Stimulated activated CD8-positive, alpha-beta memory T cell treated with anti-CD3 and anti-CD28 coated beads, Interleukin-2, amount 100 ng/mL, for 1 hour (primary cell): Measurements from ENCODE around the gene AIFM1.
"Not testable (repeated sequence)": the region's sequence is repeated elsewhere in the genome, so short reads cannot be mapped to it uniquely, and the experiment has no call there.

Experiments
- DNase-seq, 2 donors: peaks; one replicate each; pipeline ENCODE4 v3.0.0-alpha.2; 2020; ENCODE audit warnings: low read depth in 2 of 2

AIFM1 gene

DNA sequence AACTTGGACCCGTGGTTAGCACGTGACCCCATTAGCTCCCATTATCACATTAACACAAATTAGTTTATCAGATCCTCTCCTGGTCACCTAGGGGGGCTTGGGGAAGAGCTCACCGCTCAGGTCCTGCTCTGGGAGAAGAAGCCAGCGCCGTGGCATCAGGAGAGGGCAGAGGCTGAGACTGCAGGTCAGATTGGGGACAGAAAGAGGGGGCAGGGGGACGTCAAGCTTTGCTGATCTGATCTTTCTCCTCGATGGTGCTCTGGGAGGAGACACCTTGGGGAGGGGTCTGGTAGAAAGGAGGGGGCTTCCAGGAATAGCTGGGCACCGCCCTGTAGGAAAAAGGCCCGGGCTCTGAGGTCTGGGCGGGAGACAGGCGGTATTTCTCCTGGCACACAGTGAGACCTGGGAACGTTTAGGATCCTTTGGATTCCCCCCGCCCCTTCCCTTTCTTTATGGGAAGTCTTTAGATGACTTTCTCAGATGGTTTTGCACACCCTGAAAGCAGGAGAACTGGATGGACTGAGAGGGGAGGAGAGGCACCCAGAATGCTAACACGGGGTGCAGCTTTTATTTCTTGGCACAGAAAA, 46.2 kb downstream of the AIFM1 start:
- DNase-seq, result no peak

DNA sequence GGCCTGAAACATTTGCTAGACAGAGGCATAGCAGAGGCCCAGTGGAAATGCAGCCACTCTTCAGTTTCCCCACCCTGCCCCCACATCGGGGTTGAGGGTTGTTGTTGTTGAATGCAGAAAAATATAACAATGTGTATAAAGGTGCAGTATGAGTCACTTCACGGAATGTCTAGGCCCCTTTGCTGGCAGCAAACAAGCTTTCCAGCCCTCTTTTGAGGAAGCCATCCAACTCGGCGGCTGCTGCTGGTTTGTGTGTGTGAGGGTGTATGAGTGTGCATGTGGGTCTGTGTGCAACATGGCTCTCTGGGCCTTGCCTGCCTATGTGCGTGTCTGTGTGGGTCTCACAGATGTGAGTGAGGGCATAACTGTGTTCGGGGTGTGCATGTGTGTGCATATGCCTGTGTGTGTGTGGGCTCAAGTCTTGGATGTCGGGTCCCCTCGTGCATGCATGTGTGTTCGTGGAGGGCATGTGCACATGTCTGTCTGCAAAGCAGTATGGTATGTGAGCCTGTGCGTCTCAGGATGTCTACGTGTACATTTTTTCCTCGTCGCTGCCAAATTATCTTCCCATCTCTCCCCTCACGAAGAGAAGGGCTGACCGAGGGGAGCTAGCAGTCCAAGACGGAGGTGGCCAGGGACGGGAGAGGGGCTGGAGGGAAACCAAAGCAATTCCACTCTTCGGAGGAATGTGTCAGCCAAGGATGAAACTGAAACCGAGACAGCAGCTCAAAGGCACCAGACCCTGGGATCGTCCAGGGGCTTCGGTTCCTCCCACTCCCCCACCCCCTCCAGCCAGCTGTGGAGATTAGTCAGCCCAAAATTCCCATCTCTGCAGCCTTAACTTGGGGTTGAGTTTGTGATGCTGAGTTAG, 47.0 kb downstream of the AIFM1 start:
- no peak for DNase-seq

DNA sequence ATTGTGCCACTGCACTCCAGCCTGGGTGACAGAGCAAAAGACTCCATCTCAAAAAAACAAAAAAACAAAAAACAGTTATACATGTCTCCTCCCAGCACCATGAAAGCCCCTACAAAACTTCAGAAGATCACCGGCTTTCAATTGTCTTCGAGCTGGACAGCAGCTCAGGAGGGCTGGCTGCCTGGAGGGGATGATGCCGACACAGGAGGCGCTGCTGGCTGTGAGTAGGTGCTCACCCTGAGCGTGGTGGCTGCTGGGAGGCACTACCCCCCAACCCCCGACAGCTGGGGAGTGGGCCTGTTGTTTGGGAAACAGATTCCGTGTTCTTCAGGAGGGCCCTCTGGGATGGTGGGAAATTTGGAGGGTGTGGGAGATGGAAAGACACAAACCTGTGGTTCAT, 48.5 kb downstream of the AIFM1 start:
- no peak for DNase-seq

DNA sequence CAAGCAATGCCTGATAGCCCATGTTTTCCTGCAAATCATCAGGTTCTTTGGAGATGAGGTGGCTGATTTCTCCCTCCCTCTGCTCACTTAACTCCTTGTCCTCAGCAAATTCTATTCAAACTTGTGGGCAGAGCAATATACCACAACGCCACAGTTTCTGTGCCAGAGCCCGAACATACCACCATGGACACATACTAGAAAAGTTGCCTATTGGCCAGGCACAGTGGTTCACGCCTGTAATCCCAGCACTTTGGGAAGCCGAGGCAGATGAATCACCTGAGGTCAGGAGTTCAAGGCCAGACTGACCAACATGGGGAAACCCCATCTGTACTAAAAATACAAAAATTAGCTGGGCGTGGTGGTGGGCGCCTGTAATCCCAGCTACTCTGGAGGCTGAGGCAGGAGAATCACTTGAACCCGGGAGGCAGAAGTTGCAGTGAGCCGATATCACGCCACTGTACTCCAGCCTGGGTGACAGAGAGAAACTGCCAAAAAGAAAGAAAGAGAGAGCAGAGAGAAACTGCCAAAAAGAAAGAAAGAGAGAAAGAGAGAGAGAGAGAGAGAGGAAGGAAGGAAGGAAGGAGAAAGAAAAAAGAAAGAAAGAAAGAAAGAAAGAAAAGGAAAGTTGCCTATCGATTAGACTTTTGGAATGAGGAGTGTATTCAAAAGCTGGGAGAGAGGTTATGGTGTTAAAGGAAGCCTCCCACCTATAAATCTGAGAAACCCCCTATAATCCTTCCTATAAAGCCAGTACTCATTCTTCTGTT, 50.3 kb downstream of the AIFM1 start:
- DNase-seq, result not testable (repeated sequence)

DNA sequence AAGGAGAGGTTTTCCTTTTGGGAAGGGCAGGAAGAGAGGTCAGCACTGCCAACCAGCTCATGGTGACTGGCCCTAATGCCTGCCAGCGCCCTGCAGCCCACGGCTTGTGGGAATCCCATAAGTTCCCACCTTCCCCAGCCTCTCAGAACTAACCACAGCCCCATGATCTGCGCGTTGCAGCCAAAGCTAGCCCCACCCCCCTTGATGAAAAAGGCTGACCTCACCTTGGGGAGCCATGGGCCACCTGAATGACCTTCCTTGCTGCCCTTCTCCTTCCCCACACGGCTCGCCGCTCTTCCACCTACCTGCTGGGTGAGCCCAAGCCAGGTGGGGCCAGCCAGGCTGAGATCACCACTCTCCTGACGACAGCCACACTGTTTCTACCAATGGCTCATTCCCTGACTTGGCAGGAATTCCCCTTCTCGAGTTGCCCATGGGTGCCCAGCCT, 51.5 kb downstream of the AIFM1 start:
- DNase-seq, result no peak

DNA sequence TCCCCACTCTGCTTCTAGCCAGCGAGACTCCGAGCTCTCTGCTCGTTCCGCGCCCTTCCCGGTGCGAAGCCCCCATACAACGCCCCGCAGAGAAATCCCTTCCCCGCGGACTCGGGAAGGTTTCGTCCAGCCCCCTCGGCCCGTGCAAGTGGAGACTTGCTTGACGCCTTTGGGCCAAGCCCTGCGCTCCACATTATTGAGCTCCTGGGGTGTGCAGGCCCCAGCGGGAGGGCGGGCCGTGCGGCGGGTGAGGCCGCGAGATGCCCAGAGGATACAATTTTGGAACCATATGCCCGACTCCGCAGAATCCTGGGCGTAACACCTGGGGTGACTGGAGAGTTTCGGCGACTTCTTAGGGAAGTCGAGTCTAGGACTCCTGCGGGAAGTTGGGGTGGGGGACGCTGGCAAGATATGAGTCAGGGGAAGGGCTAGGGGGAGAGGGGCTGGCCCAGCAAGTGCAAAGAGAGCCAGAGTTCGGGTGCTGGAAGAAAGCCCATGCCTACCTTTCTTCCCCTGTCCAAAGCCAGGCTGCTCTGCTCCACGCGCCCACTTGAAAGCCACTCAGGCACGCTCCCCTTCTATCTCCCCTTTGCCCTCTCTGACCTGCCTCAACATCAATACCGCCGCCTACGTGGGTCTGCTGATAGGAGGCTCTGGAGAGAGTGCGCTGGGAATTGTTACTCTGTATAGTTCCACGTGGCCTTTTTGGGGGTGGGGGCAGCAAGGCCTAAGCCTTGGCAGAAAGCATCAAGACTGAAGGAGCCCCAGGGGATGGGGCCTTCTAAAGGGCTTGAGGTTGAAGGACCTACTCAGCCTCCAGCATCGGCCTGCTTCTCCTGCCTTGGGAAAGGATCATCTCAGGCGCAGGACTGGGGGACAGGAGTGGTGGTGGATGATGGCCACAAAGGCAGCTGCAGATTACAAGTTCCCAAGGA, 54.2 kb downstream of the AIFM1 start:
- DNase-seq, result no peak

DNA sequence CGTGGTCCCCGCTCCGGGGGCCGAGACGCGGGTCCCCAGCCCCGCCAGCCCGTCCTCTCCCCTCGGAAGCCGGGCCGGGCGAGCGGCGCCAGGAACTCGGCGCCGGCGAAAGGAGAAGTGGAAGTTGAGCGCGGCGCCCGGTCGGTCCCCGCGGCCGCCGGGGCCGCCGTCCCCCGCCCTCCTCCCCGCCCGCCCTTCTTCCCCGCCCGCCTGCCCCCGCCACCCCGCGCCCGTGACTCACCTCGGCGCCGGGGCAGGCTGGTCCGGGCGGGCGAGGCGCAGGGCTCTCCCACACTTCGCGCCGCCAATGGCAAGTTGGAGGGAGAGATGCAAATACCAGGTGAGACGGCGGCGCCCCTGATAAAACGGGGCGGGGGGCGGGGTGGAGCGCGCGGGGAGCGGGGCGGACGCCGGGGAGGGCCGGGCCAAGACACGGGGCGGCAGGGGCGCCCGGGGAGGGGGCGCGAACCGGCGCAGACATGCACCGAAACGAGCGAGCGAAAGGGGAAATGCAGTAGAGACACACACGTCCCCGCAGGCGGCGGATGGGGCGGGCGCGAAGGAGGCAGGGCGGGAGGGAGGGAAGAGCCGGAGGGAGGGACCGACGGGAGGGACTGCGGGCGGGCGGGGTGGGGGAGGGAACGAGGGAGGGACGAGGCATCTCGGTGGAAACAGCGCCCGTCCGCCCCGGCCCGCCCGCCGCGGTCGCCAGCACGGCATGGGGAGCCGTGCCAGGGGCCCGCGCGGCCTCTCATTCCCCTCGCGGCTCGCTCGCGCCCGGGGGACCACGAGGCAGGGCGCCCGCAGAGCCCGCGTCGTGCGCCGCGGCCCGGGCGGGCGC, 55.0 kb downstream of the AIFM1 start, which contains the start of gene ELF4:
Gene ELF4 (minus strand): TSS at position 119 of the 841 bp plus-strand sequence. CDS start 29,167 bp downstream, outside the sequence.
- no peak for DNase-seq

DNA sequence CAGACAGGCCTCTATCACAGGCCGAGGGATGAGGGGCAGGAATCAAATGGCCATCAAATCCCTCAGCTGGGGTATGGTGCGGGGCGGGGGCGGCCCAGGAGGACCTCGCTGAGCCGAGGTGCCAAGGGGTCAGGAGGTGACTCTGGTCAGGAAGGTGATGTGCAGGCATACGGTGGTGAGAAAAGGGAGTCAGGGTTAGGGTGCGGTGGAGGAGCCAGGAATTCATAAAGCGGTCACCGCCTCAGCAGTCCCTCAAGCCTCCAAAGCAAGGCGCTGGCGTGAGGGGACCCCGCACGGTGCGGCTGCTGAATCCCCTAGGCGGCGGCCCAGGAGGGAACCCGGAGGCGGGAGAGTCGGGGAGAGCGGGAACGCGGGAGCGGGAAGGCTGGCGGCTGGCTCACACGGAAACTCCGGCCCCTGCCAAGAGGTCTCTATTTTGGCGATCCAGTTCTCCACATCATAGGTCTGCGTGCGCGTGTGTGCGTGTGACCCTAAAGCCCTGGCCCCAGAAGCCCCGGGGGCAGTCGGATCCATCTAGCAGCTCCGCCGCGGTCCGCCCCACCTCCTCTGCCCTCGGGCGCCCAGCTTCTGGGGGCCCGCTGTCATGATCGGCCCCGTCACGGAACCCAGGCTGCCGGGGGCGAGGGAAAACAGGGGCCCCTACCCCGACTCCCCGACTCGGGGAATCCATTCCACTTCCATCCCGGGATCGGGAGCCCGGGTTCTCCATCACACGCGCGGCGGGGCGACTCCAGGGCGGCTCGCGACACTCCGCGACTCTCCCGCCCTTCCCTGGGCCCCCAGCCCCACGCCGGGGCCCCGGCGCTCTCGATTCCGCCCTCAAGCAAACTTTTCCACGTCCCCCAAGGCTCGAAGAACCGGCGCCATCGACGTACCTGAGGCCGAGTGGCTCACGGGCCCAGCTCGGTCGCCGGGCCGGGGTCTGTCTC, 55.9 kb downstream of the AIFM1 start:
- DNase-seq, result no peak

DNA sequence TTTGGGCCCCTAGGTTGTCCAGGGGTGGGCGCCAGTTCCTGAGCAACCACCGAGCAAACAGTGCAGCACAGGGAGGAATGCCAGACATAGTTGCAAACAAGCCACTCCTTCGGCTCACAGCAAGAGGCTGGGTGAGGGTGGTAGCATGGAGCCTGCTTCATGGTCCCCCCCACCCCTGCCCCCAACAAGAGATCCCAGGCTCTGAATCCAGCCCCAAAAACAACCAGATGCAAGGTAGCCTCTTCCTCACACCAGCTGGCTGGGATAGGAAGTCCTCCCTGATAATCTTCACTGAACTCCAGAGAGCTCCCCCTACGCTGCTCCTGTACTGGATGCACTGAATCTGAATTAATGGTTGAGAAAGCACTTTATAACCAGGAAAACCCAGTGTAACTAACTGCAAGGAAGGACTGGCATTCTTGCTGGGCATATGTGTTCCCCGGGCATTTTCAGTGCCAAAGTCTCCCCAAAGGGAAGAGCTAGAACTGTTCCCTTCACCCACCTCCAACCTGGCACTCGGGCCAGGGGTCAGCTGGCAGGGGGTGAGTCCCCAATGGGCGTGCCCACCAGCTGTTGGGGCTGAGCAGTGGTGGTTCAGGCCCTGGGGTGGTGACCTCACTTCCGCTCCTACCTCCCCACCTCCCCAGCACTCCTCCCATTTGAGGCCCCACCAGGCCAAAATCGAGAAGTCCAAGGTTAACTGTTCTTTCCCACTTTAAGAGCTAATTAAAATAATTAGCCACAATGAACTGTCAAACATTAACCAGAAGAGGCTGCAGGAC, 56.8 kb downstream of the AIFM1 start:
- no peak for DNase-seq

DNA sequence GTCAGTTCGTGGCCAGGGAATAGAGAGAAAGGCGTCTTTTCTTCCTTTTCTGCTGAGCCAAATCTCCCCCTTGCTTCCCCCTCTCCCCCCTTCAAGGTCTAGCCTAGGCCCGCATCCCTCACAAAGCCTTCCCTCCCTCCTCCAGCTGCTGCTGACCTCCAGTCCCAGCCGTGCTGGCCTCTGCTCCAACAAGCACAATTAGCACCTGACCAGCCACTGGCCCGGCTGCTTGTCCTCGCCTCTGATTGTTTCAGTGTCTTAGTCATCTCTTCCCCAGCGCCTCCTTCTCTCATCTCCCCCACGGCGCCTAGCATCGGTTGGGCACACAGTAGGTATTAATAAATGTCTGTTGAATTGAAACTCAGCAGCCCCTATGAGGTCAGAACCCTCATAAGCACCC, 59.6 kb downstream of the AIFM1 start:
- no peak for DNase-seq

DNA sequence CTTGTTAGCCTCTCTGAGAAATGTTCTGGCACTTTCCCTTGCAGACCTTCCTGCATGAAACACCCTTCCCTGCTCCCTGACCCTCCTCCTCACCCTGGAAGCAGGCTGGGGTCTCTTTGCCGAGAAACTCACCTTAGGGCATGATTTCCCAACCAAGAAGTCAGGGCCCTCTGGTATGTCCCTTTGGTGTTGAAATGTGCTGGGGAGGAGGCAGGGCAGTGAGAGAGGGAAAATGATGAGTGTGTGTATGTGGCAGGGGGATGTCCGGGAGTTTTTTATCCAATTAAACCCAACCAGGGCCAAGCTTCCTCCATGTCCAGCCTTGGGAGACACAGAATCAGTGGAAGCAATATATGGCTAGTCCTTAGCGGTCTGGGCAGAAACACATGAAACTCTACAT, 60.4 kb downstream of the AIFM1 start:
- DNase-seq, result no peak

DNA sequence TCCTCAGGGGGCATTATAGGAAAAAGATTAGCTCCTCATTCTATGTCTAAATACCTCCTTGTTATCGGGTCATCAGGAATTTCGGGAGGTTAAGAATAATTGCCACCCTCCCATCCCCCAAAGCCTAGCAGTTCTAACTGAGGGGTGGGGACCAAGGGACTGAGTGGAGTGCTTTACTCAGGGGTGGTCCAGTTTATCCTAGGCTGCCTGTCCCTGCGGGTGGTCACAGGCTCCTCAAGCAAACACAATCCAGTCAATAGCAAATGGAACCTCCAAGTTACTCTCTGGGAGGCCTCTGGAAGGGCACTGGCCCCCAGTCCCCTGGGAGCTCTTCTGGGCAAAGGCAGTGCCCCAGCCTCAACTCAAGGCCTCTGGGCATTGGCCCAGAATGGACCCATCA, 62.0 kb downstream of the AIFM1 start:
- no peak for DNase-seq

DNA sequence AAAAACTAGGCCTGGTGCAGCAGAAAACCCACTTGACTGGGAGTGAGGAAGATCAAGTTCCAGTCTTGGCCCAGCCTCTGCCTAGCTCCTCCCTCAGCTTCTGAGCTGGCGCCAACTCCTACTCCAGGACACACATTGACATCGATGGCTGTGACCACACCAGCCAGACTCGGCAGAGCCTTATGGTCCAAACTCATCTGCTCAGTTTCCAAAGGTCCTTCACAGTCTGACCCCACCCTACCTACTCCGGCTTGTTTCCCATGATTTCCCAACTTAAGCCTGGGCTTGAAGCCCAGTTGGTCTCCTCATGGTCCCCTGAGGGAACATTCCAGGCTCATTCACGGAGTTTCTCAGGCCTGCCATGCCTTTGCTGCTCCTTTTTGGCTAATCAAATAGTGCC, 65.5 kb downstream of the AIFM1 start:
- DNase-seq, result no peak

DNA sequence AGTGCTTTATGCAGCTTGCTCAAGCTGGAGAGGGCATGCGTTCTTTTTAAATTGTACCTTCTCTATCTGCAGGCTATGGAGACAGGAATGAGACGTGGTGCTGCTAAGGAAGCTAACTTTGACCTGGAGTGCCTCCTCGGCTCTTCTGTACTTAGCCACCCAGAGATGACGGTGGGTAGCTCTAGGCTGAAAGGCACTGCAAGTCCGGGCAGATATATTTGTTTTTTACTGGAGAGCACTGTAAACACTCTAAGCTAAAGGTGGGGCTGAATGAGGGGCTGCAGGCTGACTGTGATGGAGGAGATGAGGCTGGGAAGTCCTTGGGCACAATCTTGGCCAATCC, 67.5 kb downstream of the AIFM1 start:
- no peak for DNase-seq

DNA sequence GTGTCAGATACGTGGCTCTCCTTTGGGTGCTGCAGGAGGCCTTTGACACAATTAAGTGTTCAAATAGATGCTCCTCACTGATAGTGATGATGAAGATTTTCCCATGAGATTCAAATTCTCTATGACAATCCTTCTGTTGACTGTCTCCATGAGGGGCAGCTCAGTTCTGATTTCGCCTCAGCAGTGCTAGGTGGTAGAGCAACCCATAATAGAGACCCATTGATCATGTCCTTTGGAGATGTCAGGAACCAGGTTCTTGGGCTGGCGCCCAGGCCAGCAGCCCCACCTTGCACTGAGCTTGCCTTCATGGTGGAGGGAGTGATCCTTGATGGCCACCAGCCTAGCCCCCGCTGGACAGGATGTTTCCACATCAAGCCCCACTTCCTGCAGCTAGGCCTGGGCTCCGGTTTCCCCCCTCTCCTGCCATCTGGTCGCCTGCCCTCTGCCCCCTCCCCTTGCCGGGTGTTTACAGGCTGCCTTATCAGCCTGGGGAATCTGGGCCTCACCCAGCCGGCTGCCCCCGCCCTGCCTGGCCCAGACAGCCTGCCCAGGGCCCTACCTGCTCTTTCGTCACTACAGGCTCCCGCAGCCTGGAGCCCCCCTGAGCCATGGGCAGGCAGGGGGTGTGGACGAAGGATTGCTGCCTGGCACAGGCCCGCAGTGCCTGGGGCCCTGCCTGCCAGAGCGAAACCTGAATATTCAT, 68.0 kb downstream of the AIFM1 start:
- DNase-seq, result no peak

DNA sequence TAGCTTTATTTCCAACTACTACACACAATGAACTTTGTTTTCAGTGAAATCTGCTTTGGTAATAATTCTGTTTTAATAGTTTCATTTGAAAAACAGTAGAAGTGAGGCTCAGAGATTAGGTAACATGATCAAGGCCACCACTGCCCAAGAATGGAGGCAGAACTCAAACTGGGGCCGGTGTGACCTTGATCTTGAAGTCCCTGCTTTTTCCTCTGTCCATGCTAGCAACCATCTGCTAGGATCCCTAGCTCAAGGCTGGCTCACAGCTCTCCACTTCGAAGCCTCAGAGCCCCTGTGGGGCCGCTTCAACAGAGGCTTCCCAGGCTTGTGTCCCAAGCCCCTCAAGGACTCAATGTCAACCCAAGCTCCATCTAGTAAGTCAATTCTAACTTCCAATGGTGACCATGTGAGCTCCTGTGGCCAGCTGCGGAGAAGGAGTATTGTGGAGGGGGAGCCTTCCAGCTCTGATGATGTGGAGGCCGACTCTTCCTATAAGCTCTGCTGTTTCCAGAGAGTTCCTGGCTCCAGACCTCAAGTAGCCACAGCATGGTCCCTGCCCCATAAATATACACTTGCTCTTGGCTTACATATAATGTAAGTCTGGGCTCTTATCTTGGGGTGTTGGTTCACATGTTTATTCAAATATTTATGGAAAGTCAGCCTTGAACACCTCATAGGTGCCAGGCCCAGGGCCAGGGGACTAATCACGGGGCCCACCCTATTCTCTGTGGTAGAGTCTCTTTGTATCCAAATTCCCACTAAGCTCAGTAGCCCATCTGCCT, 70.2 kb downstream of the AIFM1 start:
- DNase-seq, result no peak

DNA sequence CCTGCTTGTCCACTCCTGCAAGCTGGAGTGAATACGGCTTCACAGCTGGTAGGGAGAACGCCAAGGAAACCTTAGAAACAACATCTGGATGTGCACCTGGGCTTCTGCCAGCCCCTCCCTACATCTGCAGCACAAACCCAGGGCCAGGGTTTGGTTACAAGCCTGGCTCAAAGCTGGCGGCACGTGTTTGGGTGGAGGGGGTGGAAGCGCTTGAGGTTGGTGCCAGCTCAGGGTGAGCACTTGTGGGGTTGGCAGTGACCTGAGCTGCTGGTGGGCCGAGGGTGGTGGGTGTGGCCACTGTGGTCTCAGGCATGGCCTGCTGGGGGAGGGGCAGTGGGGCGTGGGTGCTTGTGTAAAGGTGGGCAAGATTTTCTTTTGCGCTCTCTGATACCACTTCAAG, 70.9 kb downstream of the AIFM1 start:
- DNase-seq, result no peak
